Epithelial cell of esophagus (primary cell): ENCODE data around the gene IGFBP1.
A peak's percentile ranks its signal among the peaks of the same experiment; 100 is the strongest.

Experiments used
- DNase-seq: peaks from one replicate; pipeline ENCODE4 v3.0.0; 2010; ENCODE audit warnings: low read depth
- H3K4me3 ChIP-seq: 2 replicates; pipeline ENCODE4 v1.5.1; 2011; ENCODE audit warnings: mild to moderate bottlenecking, low read length, control low read depth
- CTCF ChIP-seq: IDR thresholded peaks from 2 replicates; pipeline ENCODE4 v1.5.1; 2011; ENCODE audit warnings: low read depth, mild to moderate bottlenecking, low read length, control low read depth, inconsistent platforms; ENCODE audit not compliant: insufficient read depth; ENCODE audit errors: missing control alignments

Gene IGFBP1

GRCh38 chr7:45914911-45915310, 26.6 kb downstream of the IGFBP1 start:
- no peak for DNase-seq
- no peak overlapping the region for H3K4me3 ChIP-seq
- TF ChIP-seq CTCF, result no peak

- no peak overlapping the region for H3K4me3 ChIP-seq
- no peak for DNase-seq
- TF ChIP-seq CTCF, result no peak
Observed at GRCh38 chr7:45915606-45916005, 27.3 kb downstream of the IGFBP1 start.

DNA sequence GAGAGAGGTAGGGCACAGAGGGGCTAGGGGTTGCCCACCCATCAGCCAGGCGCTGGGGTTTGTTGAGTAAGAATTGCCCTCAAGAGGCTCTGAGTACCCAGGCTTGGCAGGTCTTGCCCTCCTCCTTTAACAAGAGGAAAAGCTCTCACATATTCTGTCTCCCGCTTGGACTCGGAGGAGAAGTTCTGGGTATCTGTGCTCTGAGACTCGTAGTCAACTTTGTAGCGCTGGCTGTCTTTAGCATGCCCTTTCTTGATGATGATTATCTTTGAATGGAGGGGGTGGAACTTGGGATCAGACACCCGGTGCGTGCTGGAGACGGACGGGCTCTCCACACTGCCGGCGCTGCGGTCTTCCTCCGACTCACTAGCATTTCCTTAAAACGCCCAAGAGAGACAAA, 28.8 kb downstream of the IGFBP1 start:
- H3K4me3 ChIP-seq, result no peak overlapping the region
- no peak for TF ChIP-seq CTCF

DNA sequence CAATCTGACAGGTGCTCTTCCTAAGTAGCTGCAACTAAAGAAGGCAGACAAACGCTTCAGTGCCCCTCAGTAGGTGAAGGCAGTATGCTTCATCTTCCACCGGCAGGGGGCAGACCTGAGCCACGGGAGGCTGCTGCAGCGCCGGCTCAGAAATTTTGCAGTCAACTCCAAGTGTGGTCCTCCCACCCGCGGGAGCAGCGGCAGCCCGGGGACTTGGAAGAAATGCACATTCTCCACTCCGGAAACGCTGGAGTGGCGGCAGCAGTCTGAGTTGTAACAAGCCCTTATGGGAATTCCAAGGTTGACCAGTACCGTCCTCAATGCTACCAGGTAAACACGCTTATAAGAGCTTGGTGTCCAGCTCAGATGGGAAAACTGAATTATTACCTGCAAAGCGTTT, 29.4 kb downstream of the IGFBP1 start:
- peak; percentile 64 for DNase-seq
- no peak overlapping the region for H3K4me3 ChIP-seq
- peak; percentile 95 for TF ChIP-seq CTCF

More for the DNA sequence above, 28.8 kb downstream of the IGFBP1 start:
- no peak for DNase-seq

GRCh38 chr7:45918556-45918955, 30.3 kb downstream of the IGFBP1 start:
- H3K4me3 ChIP-seq, result no peak overlapping the region
- TF ChIP-seq CTCF, result no peak
- DNase-seq, result no peak

DNA sequence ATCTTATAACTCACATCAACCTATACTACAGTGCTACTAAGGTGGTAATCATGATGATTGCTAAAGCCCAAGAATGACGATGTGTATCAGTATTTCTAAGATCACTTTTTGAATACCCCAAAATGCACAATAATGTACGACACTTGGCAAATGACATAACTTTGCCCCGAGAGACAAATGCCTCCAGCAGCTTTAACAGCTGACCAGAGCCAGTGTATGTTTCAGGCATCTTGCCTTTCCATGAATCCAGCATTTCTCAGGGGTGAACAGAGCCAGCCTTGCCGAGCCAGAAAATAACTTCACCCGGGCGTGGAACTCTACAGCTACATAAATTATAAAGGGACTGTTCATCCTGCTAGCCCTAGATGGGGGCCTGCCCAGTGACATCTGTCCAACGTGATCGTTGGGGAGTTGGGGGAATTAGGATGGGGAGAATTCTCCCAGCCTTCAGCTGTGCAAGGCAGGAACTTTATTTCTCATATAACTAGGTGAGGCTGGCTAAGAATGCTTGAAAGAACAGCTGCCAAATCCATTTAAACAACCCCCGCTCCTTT, 31.0 kb downstream of the IGFBP1 start:
- TF ChIP-seq CTCF, result no peak

GRCh38 chr7:45919993-45920459, 31.7 kb downstream of the IGFBP1 start:
- peak overlapping the region; percentile 45 for H3K4me3 ChIP-seq
- no peak for DNase-seq

More for the DNA sequence above, 31.0 kb downstream of the IGFBP1 start:
- no peak for DNase-seq
- H3K4me3 ChIP-seq, result peak overlapping the region; percentile 8

More at GRCh38 chr7:45919993-45920459, 31.7 kb downstream of the IGFBP1 start:
- no peak for TF ChIP-seq CTCF
